Measurements from ENCODE around the gene DYRK4.

- TF ChIP-seq ZNF747 (CRISPR knock-in tag; IDR thresholded peaks at IDR 0.05; ENCODE audit: borderline replicate concordance): no peak
- TF ChIP-seq DBP (CRISPR knock-in tag; IDR thresholded peaks at IDR 0.05; ENCODE audit: not compliant biosample characterization): no peak
- no peak for TF ChIP-seq ARID3A (IDR thresholded peaks at IDR 0.05; ENCODE audit: low read depth, low read length)
- no peak for TF ChIP-seq ZNF839 (CRISPR knock-in tag; IDR thresholded peaks at IDR 0.05; ENCODE audit: borderline replicate concordance)
- TF ChIP-seq CTCF (CRISPR knock-in tag; IDR thresholded peaks at IDR 0.05): no peak
- no peak for TF ChIP-seq PRDM4 (CRISPR knock-in tag; IDR thresholded peaks at IDR 0.05; ENCODE audit: borderline replicate concordance)
- TF ChIP-seq EZH2 (conservative IDR thresholded peaks at IDR 0.05; ENCODE audit: low read depth, low read length): no peak
- TF ChIP-seq FOXM1 (CRISPR knock-in tag; IDR thresholded peaks at IDR 0.05): no peak
- no peak for TF ChIP-seq KDM1A (CRISPR knock-in tag; IDR thresholded peaks at IDR 0.05)
- no peak for TF ChIP-seq SIN3A (IDR thresholded peaks at IDR 0.05; ENCODE audit: borderline replicate concordance, low read depth, low read length)
- no peak for TF ChIP-seq TBL1XR1 (IDR thresholded peaks at IDR 0.05; ENCODE audit: borderline replicate concordance, low read length, partially characterized antibody)
- TF ChIP-seq KIAA2018 (CRISPR knock-in tag; IDR thresholded peaks at IDR 0.05; ENCODE audit: borderline replicate concordance): no peak
Observed at GRCh38 chr12:4653257-4653656, 91.2 kb downstream of the DYRK4 start.
